HCT116 (cell line): ENCODE results near the gene MAP3K3. TPM values are rescaled to one million over a fixed set of nuclear protein-coding genes. Genes with fewer than 3 reads are reported as not detected.
A peak's percentile ranks its signal among the peaks of the same experiment; 100 is the strongest.

Experiments
- ATAC-seq: fragments of 200-7000 bp; cut with Tn5 transposase; 2 replicates; pipeline ENCODE4 v1.9.1; 2020; ENCODE audit warnings: mild to moderate bottlenecking, moderate library complexity
- BruUV-seq: library from RNA; stranded (reverse); fragments of 400-500 nt; replicated peaks from 2 replicates; lab custom pipeline; 2021; lab: Mats Ljungman, UMichigan
- CTCF ChIA-PET: fragments of 300-600 bp; sonication (Branson Sonifier 250); formaldehyde crosslinking; loops from one replicate; lab custom pipeline; 2021; ENCODE audit warnings: antibody characterized with exemption; lab: Charles Lee
- POLR2A ChIA-PET: fragments of 300-600, 350-600 bp; sonication (Branson Sonifier 250); formaldehyde crosslinking; loops from one replicate; lab custom pipeline; 2021; ENCODE audit warnings: antibody characterized with exemption; lab: Charles Lee
- RAD21 ChIA-PET, 2 experiments: fragments of 300-600 bp; sonication (Branson Sonifier 250); formaldehyde crosslinking; loops; one replicate each; lab custom pipeline; 2023; ENCODE audit warnings: low total read pairs in 2 of 2; ENCODE audit not compliant: uncharacterized antibody in 2 of 2, unreplicated experiment in 2 of 2, low non-redundant PET in 1 of 2; lab: Charles Lee
- DNase-seq: peaks from one replicate; pipeline ENCODE4 v3.0.0-alpha.2; 2010; ENCODE audit warnings: low read depth, low spot score
- H2AFZ ChIP-seq: fragments of 200-600 bp; shearing (Covaris generic), sonication (generic); 2 replicates; pipeline ENCODE4 v1.6.1; 2017; ENCODE audit warnings: low read depth, mixed run types, mixed read lengths, antibody characterized with exemption, low read length; ENCODE audit not compliant: poor library complexity, severe bottlenecking
- H3K27ac ChIP-seq: 2 replicates; pipeline ENCODE4 v1.5.1; 2012; ENCODE audit warnings: low read depth, low read length
- H3K27me3 ChIP-seq: fragments of 200-600 bp; sonication (generic); 2 replicates; pipeline ENCODE4 v1.6.1; 2016; ENCODE audit warnings: mixed run types, low read length, mixed read lengths; ENCODE audit not compliant: insufficient read depth
- H3K36me3 ChIP-seq, 2 experiments: fragments of 200-500 bp in 1 of 2; fragments of 200-600 bp in 1 of 2; sonication (Bioruptor generic) in 1 of 2; sonication (generic) in 1 of 2; 2 replicates each; pipeline versions ENCODE4 v1.5.1 to v1.6.1; 2014 to 2016; ENCODE audit warnings: low read length in 2 of 2, inconsistent platforms in 1 of 2, mixed read lengths in 1 of 2, mixed run types in 1 of 2; ENCODE audit not compliant: insufficient read depth in 2 of 2, control insufficient read depth in 1 of 2
- H3K4me1 ChIP-seq, 2 experiments: fragments of 200-600 bp in 1 of 2; sonication (generic) in 1 of 2; 2 replicates each; pipeline versions ENCODE4 v1.5.1 to v1.6.1; 2012 to 2017; ENCODE audit warnings: low read length in 2 of 2, inconsistent platforms in 1 of 2, mild to moderate bottlenecking in 1 of 2, mixed read lengths in 1 of 2, mixed run types in 1 of 2, moderate library complexity in 1 of 2; ENCODE audit not compliant: insufficient read depth in 2 of 2, control insufficient read depth in 1 of 2
- H3K4me2 ChIP-seq: fragments of 200-600 bp; sonication (generic); 2 replicates; pipeline ENCODE4 v1.6.1; 2017; ENCODE audit warnings: mixed run types, low read length, mixed read lengths
- H3K4me3 ChIP-seq, 2 experiments: fragments of 200-600 bp in 1 of 2; sonication (generic) in 1 of 2; replicated peaks in 1 of 2; 2 replicates each; pipeline ENCODE4 v1.5.1; 2011 to 2016; ENCODE audit warnings: low read length in 2 of 2, control low read depth in 1 of 2, low read depth in 1 of 2, mild to moderate bottlenecking in 1 of 2, mixed read lengths in 1 of 2, mixed run types in 1 of 2
- H3K79me2 ChIP-seq: fragments of 200-600 bp; sonication (generic); 2 replicates; pipeline ENCODE4 v1.6.1; 2017; ENCODE audit warnings: mild to moderate bottlenecking, mixed run types, low read length, moderate library complexity, mixed read lengths; ENCODE audit not compliant: insufficient read depth
- H3K9ac ChIP-seq: fragments of 200-600 bp; sonication (generic); 2 replicates; pipeline ENCODE4 v1.6.1; 2016; ENCODE audit warnings: low read length, mixed read lengths
- H3K9me2 ChIP-seq: fragments of 200-600 bp; sonication (generic), shearing (Covaris generic); 2 replicates; pipeline ENCODE4 v1.6.1; 2017; ENCODE audit warnings: mixed run types, mild to moderate bottlenecking, moderate library complexity; ENCODE audit not compliant: insufficient read depth
- H3K9me3 ChIP-seq, 2 experiments: fragments of 200-500 bp in 1 of 2; fragments of 200-600 bp in 1 of 2; sonication (Bioruptor generic) in 1 of 2; sonication (generic) in 1 of 2; 2 replicates each; pipeline ENCODE4 v1.6.1; 2014 to 2017; ENCODE audit warnings: low read length in 2 of 2, mixed read lengths in 2 of 2, inconsistent platforms in 1 of 2, low read depth in 1 of 2, mild to moderate bottlenecking in 1 of 2, mixed run types in 1 of 2, moderate library complexity in 1 of 2; ENCODE audit not compliant: control insufficient read depth in 1 of 2, insufficient read depth in 1 of 2
- H4K20me1 ChIP-seq: fragments of 200-600 bp; sonication (generic), shearing (Covaris generic); 2 replicates; pipeline ENCODE4 v1.6.1; 2017; ENCODE audit warnings: mixed run types, mild to moderate bottlenecking, moderate library complexity; ENCODE audit not compliant: insufficient read depth
- CTCF ChIP-seq, 3 experiments: fragments of 200-600 bp in 1 of 3; sonication (generic) in 1 of 3; IDR thresholded peaks in 2 of 3; conservative IDR thresholded peaks in 1 of 3; 2 replicates each; pipeline ENCODE4 v1.5.1; 2012 to 2017; ENCODE audit warnings: low read depth in 2 of 3, low read length in 2 of 3, antibody characterized with exemption in 1 of 3, borderline replicate concordance in 1 of 3, control low read depth in 1 of 3, mild to moderate bottlenecking in 1 of 3, mixed read lengths in 1 of 3, mixed run types in 1 of 3, moderate library complexity in 1 of 3; ENCODE audit not compliant: insufficient read depth in 1 of 3
- ELF1 ChIP-seq: IDR thresholded peaks from 2 replicates; pipeline ENCODE4 v1.6.1; 2012; ENCODE audit warnings: low read depth, borderline replicate concordance
- EZH2phosphoT487 ChIP-seq: fragments of 200-600 bp; IDR thresholded peaks from 2 replicates; pipeline ENCODE4 v1.6.1; 2018; ENCODE audit warnings: antibody characterized with exemption, borderline replicate concordance
- MAX ChIP-seq: IDR thresholded peaks from 2 replicates; pipeline ENCODE4 v1.6.1; 2012
- RAD21 ChIP-seq: IDR thresholded peaks from 2 replicates; pipeline ENCODE4 v1.6.1; 2012; ENCODE audit warnings: low read depth, mild to moderate bottlenecking
- SIN3A ChIP-seq: IDR thresholded peaks from 2 replicates; pipeline ENCODE4 v1.6.1; 2012; ENCODE audit warnings: low read depth
- SP1 ChIP-seq: IDR thresholded peaks from 2 replicates; pipeline ENCODE4 v1.6.1; 2012; ENCODE audit warnings: low read depth
- ZFX ChIP-seq: fragments of 450-650 bp; IDR thresholded peaks from 2 replicates; pipeline ENCODE4 v1.6.1; 2017
- intact Hi-C: fragments of 100-400 bp; cut with micrococcal nuclease; formaldehyde crosslinking; loops from 2 replicates; pipeline ENCODE4 v1.10.0; 2022
- total RNA-seq: library from RNA; stranded (reverse); gene quantifications from one replicate; pipeline ENCODE4 v1.2.1, GENCODE V29; 2021; ENCODE audit not compliant: unreplicated experiment

Gene MAP3K3
- total RNA-seq, 1 experiment from 2014 or later = 18.5 TPM

- no peaks in the 10 kb centered on the region for H3K79me2 ChIP-seq
- no peaks in the 10 kb centered on the region for H3K9me3 ChIP-seq
- DNase-seq = no peak
- TF ChIP-seq SIN3A (no peak), CTCF (IDR thresholded peaks at IDR 0.05 in 2 of 3, conservative IDR thresholded peaks at IDR 0.05 in 1 of 3; ENCODE audit: borderline replicate concordance in 1 of 3, insufficient read depth in 1 of 3, low read depth in 2 of 3, low read length in 2 of 3) (peak in 1 of 3 experiments; percentile 14; a peak in 1 of 6 replicates), RAD21 (peak; percentile 32)
- BruUV-seq = no TSS peak
- no peak overlapping the region for H3K9ac ChIP-seq
- no peak overlapping the region for H3K4me3 ChIP-seq
- H3K27ac ChIP-seq = no peak overlapping the region
- POLR2A ChIA-PET = interaction anchor here (0.5 kb wide), 1 partner anchor 151 kb away, joined by 5 read pairs; no protein-coding TSS in a partner anchor
- RAD21 ChIA-PET = no interaction called here
- H3K27me3 ChIP-seq = no peaks in the 10 kb centered on the region
- intact Hi-C loops = no loop called here
- H3K36me3 ChIP-seq = peaks cover 3 to 5% of the 10 kb centered on the region in 2 experiments; a peak in 2 of 4 replicates
- no peak overlapping the region for H3K4me2 ChIP-seq
- ATAC-seq = peak; percentile 31; the same call in 1 of the 2 replicates
- no peaks in the 10 kb centered on the region for H3K9me2 ChIP-seq
- peaks cover 0 to 3% of the 10 kb centered on the region in 2 experiments; a peak in 1 of 4 replicates for H3K4me1 ChIP-seq
- H2AFZ ChIP-seq = no peak overlapping the region
- H4K20me1 ChIP-seq = no peaks in the 10 kb centered on the region
- CTCF ChIA-PET = interaction anchor here (0.8 kb wide), 1 partner anchor 9 kb away, joined by 3 read pairs; no protein-coding TSS in a partner anchor
Observed at GRCh38 chr17:63692195-63692816, 70.1 kb downstream of the MAP3K3 start.

GRCh38 chr17:63693411-63694113, 71.3 kb downstream of the MAP3K3 start:
- ChIA-PET POLR2A (interaction anchor here (1.3 kb wide), 1 partner anchor 71 kb away, joined by 5 read pairs; the partner anchor contains the start of gene MAP3K3), RAD21 (no interaction called here), CTCF (interaction anchor here (0.6 kb wide), 1 partner anchor 124 kb away, joined by 3 read pairs; no protein-coding TSS in a partner anchor)
- Histone ChIP-seq H3K9me3 (no peaks in the 10 kb centered on the region), H4K20me1 (no peaks in the 10 kb centered on the region), H3K9ac (no peak overlapping the region), H3K4me2 (no peak overlapping the region), H3K79me2 (no peaks in the 10 kb centered on the region), H3K27ac (no peak overlapping the region), H3K36me3 (peaks cover 3 to 5% of the 10 kb centered on the region in 2 experiments; a peak in 2 of 4 replicates), H3K9me2 (no peaks in the 10 kb centered on the region), H2AFZ (no peak overlapping the region), H3K4me3 (no peak overlapping the region), H3K4me1 (peaks cover 0 to 16% of the 10 kb centered on the region in 2 experiments; a peak in 2 of 4 replicates), H3K27me3 (no peaks in the 10 kb centered on the region)
- no TSS peak for BruUV-seq
- intact Hi-C loops = no loop called here
- DNase-seq (no peak), ATAC-seq (no peak)
- TF ChIP-seq CTCF (IDR thresholded peaks at IDR 0.05 in 2 of 3, conservative IDR thresholded peaks at IDR 0.05 in 1 of 3; ENCODE audit: borderline replicate concordance in 1 of 3, insufficient read depth in 1 of 3, low read depth in 2 of 3, low read length in 2 of 3) (no peak), ELF1 (no peak), EZH2phosphoT487 (no peak), SP1 (no peak), MAX (no peak), ZFX (no peak)
